ENCODE results near the gene SEPTIN1.

DNA sequence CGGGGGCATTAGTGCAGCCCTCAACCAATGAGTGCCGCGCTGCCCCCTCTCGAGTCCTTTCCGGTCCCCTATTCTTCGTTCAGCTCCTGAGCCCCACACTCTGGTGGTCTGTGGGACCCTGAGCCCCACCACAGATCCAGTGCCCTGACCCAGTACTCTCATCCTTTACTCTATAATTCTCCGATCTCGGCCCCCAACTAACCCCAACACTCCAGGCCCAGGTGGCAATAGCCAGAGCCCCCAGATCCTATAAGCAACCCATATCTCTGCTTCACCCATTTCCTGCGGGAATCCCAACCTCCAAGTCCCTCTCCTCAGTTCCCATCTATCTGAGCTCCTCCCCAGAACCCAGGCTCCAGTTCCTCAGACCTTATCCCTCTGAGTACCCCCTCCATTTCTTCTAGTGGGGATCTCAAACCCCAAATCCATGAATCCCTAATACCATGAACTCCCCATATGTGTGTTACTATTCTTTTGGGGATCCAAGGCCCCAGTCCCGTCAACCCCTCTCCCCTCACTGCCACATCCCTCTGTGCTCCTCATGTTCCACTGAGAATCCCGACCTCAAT, 11.0 kb downstream of the SEPTIN1 start:
- no peak for TF ChIP-seq NR3C1 (CRISPR knock-in tag; IDR thresholded peaks at IDR 0.05)
- TF ChIP-seq, protein P1, sequence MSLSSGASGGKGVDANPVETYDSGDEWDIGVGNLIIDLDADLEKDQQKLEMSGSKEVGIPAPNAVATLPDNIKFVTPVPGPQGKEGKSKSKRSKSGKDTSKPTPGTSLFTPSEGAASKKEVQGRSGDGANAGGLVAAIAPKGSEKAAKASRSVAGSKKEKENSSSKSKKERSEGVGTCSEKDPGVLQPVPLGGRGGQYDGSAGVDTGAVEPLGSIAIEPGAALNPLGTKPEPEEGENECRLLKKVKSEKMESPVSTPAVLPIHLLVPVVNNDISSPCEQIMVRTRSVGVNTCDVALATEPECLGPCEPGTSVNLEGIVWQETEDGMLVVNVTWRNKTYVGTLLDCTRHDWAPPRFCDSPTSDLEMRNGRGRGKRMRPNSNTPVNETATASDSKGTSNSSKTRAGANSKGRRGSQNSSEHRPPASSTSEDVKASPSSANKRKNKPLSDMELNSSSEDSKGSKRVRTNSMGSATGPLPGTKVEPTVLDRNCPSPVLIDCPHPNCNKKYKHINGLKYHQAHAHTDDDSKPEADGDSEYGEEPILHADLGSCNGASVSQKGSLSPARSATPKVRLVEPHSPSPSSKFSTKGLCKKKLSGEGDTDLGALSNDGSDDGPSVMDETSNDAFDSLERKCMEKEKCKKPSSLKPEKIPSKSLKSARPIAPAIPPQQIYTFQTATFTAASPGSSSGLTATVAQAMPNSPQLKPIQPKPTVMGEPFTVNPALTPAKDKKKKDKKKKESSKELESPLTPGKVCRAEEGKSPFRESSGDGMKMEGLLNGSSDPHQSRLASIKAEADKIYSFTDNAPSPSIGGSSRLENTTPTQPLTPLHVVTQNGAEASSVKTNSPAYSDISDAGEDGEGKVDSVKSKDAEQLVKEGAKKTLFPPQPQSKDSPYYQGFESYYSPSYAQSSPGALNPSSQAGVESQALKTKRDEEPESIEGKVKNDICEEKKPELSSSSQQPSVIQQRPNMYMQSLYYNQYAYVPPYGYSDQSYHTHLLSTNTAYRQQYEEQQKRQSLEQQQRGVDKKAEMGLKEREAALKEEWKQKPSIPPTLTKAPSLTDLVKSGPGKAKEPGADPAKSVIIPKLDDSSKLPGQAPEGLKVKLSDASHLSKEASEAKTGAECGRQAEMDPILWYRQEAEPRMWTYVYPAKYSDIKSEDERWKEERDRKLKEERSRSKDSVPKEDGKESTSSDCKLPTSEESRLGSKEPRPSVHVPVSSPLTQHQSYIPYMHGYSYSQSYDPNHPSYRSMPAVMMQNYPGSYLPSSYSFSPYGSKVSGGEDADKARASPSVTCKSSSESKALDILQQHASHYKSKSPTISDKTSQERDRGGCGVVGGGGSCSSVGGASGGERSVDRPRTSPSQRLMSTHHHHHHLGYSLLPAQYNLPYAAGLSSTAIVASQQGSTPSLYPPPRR (CRISPR knock-in tag; IDR thresholded peaks at IDR 0.05; ENCODE audit: borderline replicate concordance), result no peak
- TF ChIP-seq, protein P2, sequence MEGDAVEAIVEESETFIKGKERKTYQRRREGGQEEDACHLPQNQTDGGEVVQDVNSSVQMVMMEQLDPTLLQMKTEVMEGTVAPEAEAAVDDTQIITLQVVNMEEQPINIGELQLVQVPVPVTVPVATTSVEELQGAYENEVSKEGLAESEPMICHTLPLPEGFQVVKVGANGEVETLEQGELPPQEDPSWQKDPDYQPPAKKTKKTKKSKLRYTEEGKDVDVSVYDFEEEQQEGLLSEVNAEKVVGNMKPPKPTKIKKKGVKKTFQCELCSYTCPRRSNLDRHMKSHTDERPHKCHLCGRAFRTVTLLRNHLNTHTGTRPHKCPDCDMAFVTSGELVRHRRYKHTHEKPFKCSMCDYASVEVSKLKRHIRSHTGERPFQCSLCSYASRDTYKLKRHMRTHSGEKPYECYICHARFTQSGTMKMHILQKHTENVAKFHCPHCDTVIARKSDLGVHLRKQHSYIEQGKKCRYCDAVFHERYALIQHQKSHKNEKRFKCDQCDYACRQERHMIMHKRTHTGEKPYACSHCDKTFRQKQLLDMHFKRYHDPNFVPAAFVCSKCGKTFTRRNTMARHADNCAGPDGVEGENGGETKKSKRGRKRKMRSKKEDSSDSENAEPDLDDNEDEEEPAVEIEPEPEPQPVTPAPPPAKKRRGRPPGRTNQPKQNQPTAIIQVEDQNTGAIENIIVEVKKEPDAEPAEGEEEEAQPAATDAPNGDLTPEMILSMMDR (CRISPR knock-in tag; IDR thresholded peaks at IDR 0.05), result no peak
- TF ChIP-seq EZH2 (conservative IDR thresholded peaks at IDR 0.05; ENCODE audit: low read depth, low read length), result no peak
- TF ChIP-seq EP300 (IDR thresholded peaks at IDR 0.05; ENCODE audit: low read depth in 2 of 2, low read length in 2 of 2), result no peak
- no peak for TF ChIP-seq EP300 (CRISPR knock-in tag; IDR thresholded peaks at IDR 0.05; ENCODE audit: borderline replicate concordance)
- TF ChIP-seq ZNF660 (CRISPR knock-in tag; IDR thresholded peaks at IDR 0.05; ENCODE audit: borderline replicate concordance, low read depth), result no peak
- no peak for TF ChIP-seq SP5 (CRISPR knock-in tag; IDR thresholded peaks at IDR 0.05; ENCODE audit: borderline replicate concordance, low read depth)
- TF ChIP-seq ZNF180 (CRISPR knock-in tag; IDR thresholded peaks at IDR 0.05; ENCODE audit: borderline replicate concordance, low read depth), result no peak
- TF ChIP-seq ZFP82 (CRISPR knock-in tag; IDR thresholded peaks at IDR 0.05; ENCODE audit: borderline replicate concordance), result no peak
- TF ChIP-seq, protein P3, sequence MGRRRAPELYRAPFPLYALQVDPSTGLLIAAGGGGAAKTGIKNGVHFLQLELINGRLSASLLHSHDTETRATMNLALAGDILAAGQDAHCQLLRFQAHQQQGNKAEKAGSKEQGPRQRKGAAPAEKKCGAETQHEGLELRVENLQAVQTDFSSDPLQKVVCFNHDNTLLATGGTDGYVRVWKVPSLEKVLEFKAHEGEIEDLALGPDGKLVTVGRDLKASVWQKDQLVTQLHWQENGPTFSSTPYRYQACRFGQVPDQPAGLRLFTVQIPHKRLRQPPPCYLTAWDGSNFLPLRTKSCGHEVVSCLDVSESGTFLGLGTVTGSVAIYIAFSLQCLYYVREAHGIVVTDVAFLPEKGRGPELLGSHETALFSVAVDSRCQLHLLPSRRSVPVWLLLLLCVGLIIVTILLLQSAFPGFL (CRISPR knock-in tag; IDR thresholded peaks at IDR 0.05), result no peak
- no peak for TF ChIP-seq ZNF274 (CRISPR knock-in tag; IDR thresholded peaks at IDR 0.05)
- TF ChIP-seq EHMT2 (IDR thresholded peaks at IDR 0.05; ENCODE audit: borderline replicate concordance, low read depth, low read length), result no peak
- TF ChIP-seq, protein P4, sequence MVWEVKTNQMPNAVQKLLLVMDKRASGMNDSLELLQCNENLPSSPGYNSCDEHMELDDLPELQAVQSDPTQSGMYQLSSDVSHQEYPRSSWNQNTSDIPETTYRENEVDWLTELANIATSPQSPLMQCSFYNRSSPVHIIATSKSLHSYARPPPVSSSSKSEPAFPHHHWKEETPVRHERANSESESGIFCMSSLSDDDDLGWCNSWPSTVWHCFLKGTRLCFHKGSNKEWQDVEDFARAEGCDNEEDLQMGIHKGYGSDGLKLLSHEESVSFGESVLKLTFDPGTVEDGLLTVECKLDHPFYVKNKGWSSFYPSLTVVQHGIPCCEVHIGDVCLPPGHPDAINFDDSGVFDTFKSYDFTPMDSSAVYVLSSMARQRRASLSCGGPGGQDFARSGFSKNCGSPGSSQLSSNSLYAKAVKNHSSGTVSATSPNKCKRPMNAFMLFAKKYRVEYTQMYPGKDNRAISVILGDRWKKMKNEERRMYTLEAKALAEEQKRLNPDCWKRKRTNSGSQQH (CRISPR knock-in tag; IDR thresholded peaks at IDR 0.05; ENCODE audit: low read depth), result no peak
- TF ChIP-seq, protein P5, sequence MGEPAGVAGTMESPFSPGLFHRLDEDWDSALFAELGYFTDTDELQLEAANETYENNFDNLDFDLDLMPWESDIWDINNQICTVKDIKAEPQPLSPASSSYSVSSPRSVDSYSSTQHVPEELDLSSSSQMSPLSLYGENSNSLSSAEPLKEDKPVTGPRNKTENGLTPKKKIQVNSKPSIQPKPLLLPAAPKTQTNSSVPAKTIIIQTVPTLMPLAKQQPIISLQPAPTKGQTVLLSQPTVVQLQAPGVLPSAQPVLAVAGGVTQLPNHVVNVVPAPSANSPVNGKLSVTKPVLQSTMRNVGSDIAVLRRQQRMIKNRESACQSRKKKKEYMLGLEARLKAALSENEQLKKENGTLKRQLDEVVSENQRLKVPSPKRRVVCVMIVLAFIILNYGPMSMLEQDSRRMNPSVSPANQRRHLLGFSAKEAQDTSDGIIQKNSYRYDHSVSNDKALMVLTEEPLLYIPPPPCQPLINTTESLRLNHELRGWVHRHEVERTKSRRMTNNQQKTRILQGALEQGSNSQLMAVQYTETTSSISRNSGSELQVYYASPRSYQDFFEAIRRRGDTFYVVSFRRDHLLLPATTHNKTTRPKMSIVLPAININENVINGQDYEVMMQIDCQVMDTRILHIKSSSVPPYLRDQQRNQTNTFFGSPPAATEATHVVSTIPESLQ (CRISPR knock-in tag; conservative IDR thresholded peaks at IDR 0.05), result no peak
